Lung (tissue), 12 donors: Measurements from ENCODE around the gene WDR93. TPM values are rescaled to one million over a fixed set of nuclear protein-coding genes. Genes with fewer than 3 reads are reported as not detected.

Experiments
- ATAC-seq: fragments of 200-7000 bp; cut with Tn5 transposase; one replicate; pipeline ENCODE4 v1.9.1; 2020; ENCODE audit warnings: moderate number of reproducible peaks; ENCODE audit not compliant: insufficient read depth, low FRiP score
- DNase-seq, 3 donors: peaks; one replicate each; pipeline ENCODE4 v3.0.0-alpha.2; 2013 to 2017
- H3K27ac ChIP-seq, 2 donors: one replicate each; pipeline ENCODE4 v1.5.1; 2013; ENCODE audit warnings: mild to moderate bottlenecking in 2 of 2, moderate library complexity in 2 of 2, control low read depth in 1 of 2, inconsistent platforms in 1 of 2, low read depth in 1 of 2, low read length in 1 of 2
- H3K27me3 ChIP-seq, 3 donors: one replicate each; pipeline ENCODE4 v1.5.1; 2013; ENCODE audit warnings: low read length in 2 of 3; ENCODE audit not compliant: control insufficient read depth in 3 of 3, insufficient read depth in 3 of 3
- H3K36me3 ChIP-seq, 4 donors: one replicate each; pipeline ENCODE4 v1.5.1; 2013; ENCODE audit warnings: low read length in 4 of 4, mild to moderate bottlenecking in 1 of 4, moderate library complexity in 1 of 4; ENCODE audit not compliant: control insufficient read depth in 4 of 4, insufficient read depth in 4 of 4
- H3K4me1 ChIP-seq, 5 donors: one replicate each; pipeline ENCODE4 v1.5.1; 2013; ENCODE audit warnings: low read length in 5 of 5, mild to moderate bottlenecking in 2 of 5, moderate library complexity in 1 of 5; ENCODE audit not compliant: control insufficient read depth in 5 of 5, insufficient read depth in 5 of 5
- H3K4me3 ChIP-seq: one replicate; pipeline ENCODE4 v1.5.1; 2013; ENCODE audit warnings: mild to moderate bottlenecking, control low read depth, moderate library complexity
- H3K9ac ChIP-seq, 2 donors: one replicate each; pipeline ENCODE4 v1.5.1; 2013; ENCODE audit warnings: low read length in 2 of 2, control low read depth in 1 of 2; ENCODE audit not compliant: insufficient read depth in 1 of 2
- H3K9me3 ChIP-seq, 4 donors: one replicate each; pipeline ENCODE4 v1.5.1; 2013; ENCODE audit warnings: low read length in 3 of 4, mild to moderate bottlenecking in 1 of 4, moderate library complexity in 1 of 4; ENCODE audit not compliant: control insufficient read depth in 4 of 4, insufficient read depth in 3 of 4
- CTCF ChIP-seq: IDR thresholded peaks from 2 replicates; pipeline ENCODE4 v1.5.1; 2012; ENCODE audit warnings: mild to moderate bottlenecking; ENCODE audit errors: control extremely low read depth, extremely low read depth
- WGBS, 2 donors: extraction: QIAGEN DNeasy Blood & Tissue Kit; methylation state at CpG; one replicate each; pipeline ENCODE4 v1.1.7; 2013; 5-methylcytosine and 5-hydroxymethylcytosine counted together
- polyA plus RNA-seq, 2 donors: library from polyadenylated mRNA; stranded (reverse); fragments of 200-250 nt; gene quantifications; one replicate each; pipeline ENCODE4 v1.2.1, GENCODE V29; 2013
- total RNA-seq, 2 donors: library from RNA; depleted of rRNA in 1 of 2; stranded (reverse); fragments of >200 nt in 1 of 2; gene quantifications; one replicate each; pipeline ENCODE4 v1.2.1, GENCODE V29; 2014 to 2021
- donor health status: control.
- donor health status: control.
- donor health status: Bipolar disorder and iron deficiency.
- donor health status: healthy.
- donor health status: DM: yes; HTN: yes; CAD: no.

Gene WDR93
- total and polyA plus RNA-seq, 4 donors, result 0.95 to 3.8 (median 2.2) TPM

GRCh38 chr15:89753855-89754254 is 63.2 kb downstream of the WDR93 start:
- ATAC-seq (no peak), DNase-seq (no peak)
- H3K4me3 ChIP-seq, result no peak overlapping the region
- 64 to 73% methylated on average over 7 of the region's 7 CpGs for WGBS, 2 donors
- H3K27me3 ChIP-seq, result peaks cover 0 to 15% (median 13%) of the 10 kb centered on the region in 3 donors
- peaks cover 0 to 13% (median 0%) of the 10 kb centered on the region in 5 donors for H3K4me1 ChIP-seq
- no peak overlapping the region for H3K9ac ChIP-seq
- no peak for TF ChIP-seq CTCF
- H3K9me3 ChIP-seq, result no peaks in the 10 kb centered on the region
- no peaks in the 10 kb centered on the region for H3K36me3 ChIP-seq
- no peak overlapping the region for H3K27ac ChIP-seq

GRCh38 chr15:89754361-89755154 is 63.9 kb downstream of the WDR93 start:
- TF ChIP-seq CTCF, result no peak

GRCh38 chr15:89755701-89756100 is 65.1 kb downstream of the WDR93 start:
- no peak for ATAC-seq
- Histone ChIP-seq H3K4me1 (peaks cover 0 to 15% (median 0%) of the 10 kb centered on the region in 5 donors), H3K36me3 (no peaks in the 10 kb centered on the region), H3K9ac (no peak overlapping the region), H3K27me3 (no peaks in the 10 kb centered on the region), H3K27ac (no peak overlapping the region), H3K4me3 (no peak overlapping the region), H3K9me3 (no peaks in the 10 kb centered on the region)
- no peak for DNase-seq
- TF ChIP-seq CTCF, result no peak
- 92 to 94% methylated on average over 4 of the region's 4 CpGs for WGBS, 2 donors

More at GRCh38 chr15:89754361-89755154, 63.9 kb downstream of the WDR93 start:
- no peaks in the 10 kb centered on the region for H3K9me3 ChIP-seq
- H3K9ac ChIP-seq, result no peak overlapping the region
- H3K4me3 ChIP-seq, result no peak overlapping the region
- 71 to 75% methylated on average over 8 of the region's 8 CpGs for WGBS, 2 donors
- no peaks in the 10 kb centered on the region for H3K36me3 ChIP-seq
- DNase-seq (no peak), ATAC-seq (no peak)
- no peak overlapping the region for H3K27ac ChIP-seq
- H3K27me3 ChIP-seq, result peaks cover 0 to 8% (median 6%) of the 10 kb centered on the region in 3 donors
- peaks cover 0 to 13% (median 0%) of the 10 kb centered on the region in 5 donors for H3K4me1 ChIP-seq

- Histone ChIP-seq H3K9me3 (no peaks in the 10 kb centered on the region), H3K27me3 (no peaks in the 10 kb centered on the region), H3K9ac (no peak overlapping the region), H3K36me3 (no peaks in the 10 kb centered on the region), H3K4me1 (peaks cover 0 to 6% (median 0%) of the 10 kb centered on the region in 5 donors), H3K4me3 (no peak overlapping the region), H3K27ac (no peak overlapping the region)
- TF ChIP-seq CTCF, result no peak
- 66 to 76% methylated on average over 7 of the region's 7 CpGs for WGBS, 2 donors
- DNase-seq (peak in 1 of 3 donors; percentile 34), ATAC-seq (no peak)
Measured at GRCh38 chr15:89756897-89757296, 66.3 kb downstream of the WDR93 start.
